ENCODE data around the gene TMEM101.

DNA sequence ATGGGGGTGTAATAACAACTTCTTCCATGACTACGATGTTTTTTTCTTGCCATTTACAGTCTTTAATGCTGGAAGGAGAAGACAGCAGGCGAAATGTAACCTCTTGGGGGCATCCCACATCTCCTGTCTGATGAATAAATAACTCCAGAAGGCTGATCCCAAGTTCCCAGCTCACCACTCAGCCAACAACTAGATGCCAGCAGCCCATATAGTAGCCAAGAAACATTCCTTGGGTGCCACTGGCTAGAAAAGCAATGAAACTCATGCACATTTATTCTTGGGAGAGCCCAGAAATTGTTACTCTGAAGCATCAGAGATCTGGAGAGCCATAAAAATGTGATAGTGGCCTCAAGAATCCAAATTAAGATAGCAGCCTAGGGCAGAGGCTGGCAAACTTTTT is 22.7 kb upstream of the TMEM101 start:
- no peak for TF ChIP-seq EZH2phosphoT487 (IDR thresholded peaks at IDR 0.05; ENCODE audit: borderline replicate concordance)
- TF ChIP-seq, protein P1, sequence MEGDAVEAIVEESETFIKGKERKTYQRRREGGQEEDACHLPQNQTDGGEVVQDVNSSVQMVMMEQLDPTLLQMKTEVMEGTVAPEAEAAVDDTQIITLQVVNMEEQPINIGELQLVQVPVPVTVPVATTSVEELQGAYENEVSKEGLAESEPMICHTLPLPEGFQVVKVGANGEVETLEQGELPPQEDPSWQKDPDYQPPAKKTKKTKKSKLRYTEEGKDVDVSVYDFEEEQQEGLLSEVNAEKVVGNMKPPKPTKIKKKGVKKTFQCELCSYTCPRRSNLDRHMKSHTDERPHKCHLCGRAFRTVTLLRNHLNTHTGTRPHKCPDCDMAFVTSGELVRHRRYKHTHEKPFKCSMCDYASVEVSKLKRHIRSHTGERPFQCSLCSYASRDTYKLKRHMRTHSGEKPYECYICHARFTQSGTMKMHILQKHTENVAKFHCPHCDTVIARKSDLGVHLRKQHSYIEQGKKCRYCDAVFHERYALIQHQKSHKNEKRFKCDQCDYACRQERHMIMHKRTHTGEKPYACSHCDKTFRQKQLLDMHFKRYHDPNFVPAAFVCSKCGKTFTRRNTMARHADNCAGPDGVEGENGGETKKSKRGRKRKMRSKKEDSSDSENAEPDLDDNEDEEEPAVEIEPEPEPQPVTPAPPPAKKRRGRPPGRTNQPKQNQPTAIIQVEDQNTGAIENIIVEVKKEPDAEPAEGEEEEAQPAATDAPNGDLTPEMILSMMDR (conservative IDR thresholded peaks at IDR 0.05; ENCODE audit: low read length) = no peak
